ENCODE measurements around the gene GIMAP5.
A peak's percentile ranks its signal among the peaks of the same experiment; 100 is the strongest.
"Not testable (repeated sequence)": the region's sequence is repeated elsewhere in the genome, so short reads cannot be mapped to it uniquely, and the experiment has no call there.

GIMAP5 gene

DNA sequence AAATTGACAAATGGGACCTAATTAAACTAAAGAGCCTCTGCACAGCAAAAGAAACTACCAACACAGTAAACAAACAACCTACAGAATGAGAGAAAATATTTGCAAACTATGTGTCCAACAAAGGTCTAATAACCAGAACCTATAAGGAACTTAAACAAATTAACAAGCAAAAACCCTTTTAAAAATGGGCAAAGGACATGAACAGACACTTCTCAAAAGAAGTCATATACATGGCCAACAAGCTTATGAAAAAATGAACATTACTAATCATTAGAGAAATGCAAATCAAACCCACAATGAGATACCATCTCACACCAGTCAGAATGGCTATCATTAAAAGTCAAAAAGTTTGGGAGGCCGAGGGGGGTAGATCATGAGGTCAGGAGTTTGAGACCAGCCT, 36.9 kb downstream of the GIMAP5 start:
- DNase-seq (ENCODE audit: low read depth in 2 of 2), result not testable (repeated sequence)

DNA sequence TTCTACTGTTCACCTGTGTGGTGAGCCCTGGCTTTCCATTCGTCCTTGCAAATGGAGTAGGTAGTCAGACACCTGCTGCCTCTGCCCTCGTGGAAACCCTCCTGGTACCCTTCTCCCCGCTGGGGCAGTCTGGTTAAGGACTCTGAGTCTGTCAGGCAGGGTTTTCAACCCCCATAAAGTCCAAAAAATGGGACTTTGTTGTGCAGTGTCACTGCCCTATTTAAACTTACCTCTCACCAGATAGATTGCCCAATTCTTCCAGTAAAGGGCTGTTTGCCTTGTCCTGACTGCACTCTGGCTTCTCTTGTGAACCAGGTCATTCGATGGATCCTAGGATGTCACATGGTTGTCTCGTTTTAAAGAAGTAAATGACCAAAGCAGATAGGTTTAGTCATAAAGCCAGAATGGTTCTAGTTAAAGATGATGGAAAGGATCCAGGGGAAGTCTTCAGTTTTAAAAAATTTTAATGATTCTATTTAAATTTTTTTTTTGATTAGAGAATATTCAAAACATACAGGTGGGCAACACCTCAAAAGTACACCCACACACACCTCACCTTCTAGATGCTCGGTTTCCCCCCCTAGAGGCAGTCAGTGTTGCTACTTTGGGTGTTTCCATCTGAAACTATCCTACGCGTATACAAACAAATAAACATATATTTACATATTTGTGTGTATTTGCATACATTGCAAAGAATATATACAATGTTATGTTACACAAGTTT, 41.0 kb downstream of the GIMAP5 start:
- DNase-seq (ENCODE audit: low read depth in 2 of 2), result no peak

DNA sequence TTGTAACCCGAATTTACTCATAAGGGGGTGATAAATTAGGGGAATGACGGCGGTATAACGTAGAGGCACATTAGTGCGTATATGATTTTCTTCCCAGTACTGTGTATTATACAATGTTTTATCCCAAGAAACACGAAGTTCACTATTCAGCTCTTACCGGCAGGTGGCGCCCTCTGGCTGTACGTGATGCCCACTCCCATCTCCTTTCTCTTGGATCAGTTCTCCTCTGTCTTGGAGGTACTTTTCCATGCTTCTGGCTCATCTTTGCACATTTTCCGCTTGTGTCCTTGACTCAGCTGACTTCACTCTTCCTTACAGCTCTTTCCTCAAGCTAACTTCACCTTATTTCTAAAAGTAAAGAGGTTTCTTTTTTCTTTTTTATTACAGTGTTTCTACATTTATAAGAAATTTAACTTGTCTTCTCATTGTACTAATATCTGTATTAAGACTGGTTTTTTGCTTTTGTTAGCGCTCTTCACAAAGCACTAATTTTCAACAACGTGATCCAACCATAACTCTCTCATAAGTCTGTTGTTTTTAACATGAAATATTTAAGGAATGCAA, 41.6 kb downstream of the GIMAP5 start:
- DNase-seq (ENCODE audit: low read depth in 2 of 2), result peak; percentile 65 to 70

DNA sequence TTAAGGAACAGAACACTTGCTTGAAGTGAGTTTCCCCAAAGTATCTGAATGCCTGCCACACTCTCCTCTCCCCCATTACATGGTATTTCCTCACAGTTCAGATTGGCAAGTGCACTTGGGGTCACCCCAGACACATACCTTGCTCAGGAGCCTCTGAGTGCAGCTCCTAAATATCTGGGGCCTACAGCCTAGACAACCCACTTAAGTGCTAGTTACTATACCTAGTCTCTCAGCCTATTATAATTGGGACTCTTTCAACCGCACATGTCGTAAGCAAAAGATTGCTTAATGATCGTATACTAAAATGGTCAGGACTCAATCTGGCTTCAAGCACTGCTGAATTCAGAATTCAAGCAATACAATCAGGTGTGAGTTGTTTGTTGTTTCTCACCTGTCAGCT, 43.1 kb downstream of the GIMAP5 start:
- DNase-seq (ENCODE audit: low read depth in 2 of 2), result no peak

DNA sequence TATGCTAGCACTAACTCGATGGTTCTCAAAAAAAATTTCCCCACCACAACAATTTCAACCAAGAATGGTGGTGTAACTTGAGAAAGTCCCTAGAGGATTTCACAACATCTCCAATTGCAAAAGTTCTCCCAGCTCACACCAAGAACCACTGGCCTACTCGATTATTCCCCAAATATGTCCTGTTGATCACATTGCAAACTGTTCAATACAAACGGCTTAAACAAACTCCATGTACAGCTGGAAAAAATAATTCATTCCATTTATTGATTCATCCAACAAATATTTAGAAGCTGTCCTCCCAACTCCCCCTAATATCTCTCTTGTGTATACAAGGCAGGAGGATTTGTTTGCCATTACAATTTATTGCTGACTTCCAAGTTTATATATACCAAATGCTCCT, 43.9 kb downstream of the GIMAP5 start:
- DNase-seq (ENCODE audit: low read depth in 2 of 2), result no peak

DNA sequence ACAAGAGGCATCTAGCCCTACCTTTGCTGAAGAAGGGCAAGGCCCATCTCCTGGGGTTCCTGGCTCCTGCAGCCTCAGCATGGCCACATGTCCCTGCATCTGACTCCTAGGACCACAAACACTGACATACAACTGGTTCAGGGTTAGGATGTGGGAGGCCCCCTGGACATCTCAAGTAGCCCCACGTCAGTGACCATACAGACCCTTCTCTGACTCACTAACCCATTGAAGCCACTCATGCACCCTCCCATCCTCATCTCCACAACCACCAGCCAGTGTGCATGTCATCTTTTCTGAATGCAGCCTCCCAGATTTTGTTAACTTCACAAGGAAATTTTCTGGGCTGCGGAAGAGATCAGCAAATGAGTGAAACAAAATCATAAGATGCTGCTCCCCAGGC, 44.7 kb downstream of the GIMAP5 start:
- DNase-seq (ENCODE audit: low read depth in 2 of 2), result no peak

DNA sequence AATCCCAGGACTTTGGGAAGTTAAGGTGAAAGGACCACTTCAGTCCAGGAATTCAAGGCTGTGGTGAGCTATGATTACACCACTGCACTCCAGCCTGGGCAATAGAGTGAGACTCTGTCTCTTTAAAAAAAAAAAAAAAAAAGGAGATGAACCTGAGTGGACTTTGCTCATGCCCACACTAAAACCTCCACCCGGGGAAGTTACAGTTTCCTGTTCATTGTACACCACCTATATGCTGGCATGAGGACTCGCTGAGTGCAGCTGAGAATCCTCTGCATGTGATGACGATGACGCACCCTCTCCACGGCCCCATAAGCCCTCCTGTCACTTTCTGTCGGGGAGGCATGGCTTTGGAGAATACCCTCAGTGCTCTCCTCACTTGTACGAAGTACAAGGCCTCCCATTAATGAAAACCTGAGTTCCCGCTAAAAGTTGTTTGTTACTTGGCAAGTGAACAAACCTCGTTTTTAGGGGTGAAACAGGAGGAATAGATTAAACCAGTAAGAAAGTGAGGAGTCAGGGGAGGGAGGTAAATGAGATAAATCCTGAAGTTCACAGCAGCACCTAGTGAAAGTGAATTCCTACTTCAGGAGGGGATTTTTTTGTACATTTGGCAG, 47.0 kb downstream of the GIMAP5 start:
- no peak for DNase-seq (ENCODE audit: low read depth in 2 of 2)

DNA sequence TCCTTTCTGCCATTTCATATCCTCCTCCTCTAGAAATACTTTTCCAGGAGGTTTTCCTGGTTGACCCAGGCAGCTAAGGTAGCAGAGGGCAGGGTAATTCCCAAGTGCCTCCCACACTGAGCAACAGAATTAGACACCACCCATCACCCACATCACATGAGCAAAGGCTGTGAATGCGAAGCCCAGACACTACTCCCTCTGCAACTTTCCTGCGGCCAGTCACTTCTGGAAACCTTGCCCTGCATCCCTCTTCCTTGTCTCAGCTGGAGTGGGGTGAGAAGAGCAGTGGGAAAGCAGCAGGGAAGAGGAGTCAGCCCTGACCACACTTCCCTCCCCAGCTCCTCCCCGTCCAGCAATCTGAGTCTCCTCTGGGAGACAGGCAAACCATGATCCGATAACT, 47.7 kb downstream of the GIMAP5 start:
- no peak for DNase-seq (ENCODE audit: low read depth in 2 of 2)

DNA sequence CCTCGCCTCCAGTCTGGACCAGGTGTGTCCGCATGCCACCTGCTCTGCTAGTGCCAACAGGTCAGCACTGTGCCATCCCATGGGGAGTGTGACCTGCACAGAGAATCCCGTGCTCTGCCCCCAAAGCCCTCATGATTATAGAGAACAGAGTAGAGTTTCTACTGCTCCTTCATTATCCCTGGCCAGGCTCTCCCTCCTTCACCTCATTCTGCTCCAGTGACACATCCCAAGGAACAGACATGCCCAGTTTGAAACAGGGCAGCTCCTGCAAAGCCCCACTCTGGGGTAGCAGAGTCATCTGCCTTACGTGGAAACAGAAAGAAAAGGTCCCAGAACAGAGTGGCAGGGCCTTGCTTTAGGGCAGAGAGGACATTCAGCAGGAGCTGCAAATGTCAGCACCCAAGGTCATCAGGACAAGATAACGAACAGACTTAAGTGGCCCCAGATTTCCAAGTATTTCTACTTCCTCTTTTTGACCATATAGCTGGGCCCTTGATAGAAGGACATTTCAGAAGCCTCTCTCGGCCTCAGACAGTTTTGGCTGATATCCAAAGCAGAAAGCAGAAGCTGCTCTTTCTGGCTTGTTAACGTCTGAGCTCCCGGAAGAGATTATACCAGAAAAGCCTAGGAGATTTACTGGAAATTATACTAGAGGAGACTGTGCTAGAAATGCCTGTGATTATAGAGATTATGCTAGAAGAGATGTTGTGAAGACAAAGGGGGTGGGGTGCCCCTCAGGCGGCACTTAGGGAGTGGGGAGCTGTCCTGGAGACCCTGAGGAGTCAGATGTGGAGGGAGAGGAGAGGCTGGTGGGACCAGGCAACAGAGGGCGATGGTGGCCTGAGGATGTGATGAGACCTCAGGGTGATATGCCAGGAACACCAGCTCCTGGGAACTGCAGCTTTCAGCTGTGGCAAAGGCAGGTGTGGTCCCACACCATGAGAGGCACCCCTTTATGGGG, 50.4 kb downstream of the GIMAP5 start:
- DNase-seq (ENCODE audit: low read depth in 2 of 2), result no peak

DNA sequence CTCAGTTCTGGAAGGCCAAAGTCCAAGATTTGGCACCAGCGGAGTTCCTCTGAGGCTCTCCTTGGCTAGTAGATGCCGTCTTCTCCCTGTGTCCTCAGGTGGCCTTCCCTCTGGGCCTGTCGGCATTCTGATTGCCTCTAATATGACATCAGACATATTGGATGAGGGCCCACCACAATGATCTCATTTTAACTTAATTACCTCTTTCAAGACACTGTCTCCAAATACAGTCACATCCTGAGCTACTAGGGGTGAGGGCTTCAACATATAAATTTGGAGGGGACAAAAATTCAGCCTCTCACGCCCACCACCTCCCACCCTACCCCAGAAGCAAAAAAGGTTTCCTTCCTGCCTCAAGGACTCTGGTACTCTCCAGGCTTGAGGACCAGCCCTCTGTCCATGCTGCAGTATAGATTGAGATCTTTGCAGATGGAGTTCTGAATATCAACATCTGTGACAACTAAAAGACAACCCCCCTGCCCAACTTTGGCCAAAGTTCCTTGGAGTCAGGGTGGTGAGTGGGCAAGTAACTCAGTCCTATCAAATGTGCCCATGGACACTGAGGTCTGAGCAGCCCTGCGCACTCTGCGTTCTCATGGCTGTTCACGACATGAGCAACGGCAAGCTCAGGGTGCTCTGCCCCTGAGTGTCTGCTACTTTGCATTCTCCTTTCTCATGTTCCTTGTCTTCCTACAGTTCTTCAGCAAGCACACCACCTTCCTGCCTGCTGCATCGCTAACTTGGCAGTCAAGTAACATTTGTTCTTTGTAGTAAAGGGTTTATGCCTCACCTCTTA, 51.5 kb downstream of the GIMAP5 start:
- DNase-seq (ENCODE audit: low read depth in 2 of 2), result no peak

DNA sequence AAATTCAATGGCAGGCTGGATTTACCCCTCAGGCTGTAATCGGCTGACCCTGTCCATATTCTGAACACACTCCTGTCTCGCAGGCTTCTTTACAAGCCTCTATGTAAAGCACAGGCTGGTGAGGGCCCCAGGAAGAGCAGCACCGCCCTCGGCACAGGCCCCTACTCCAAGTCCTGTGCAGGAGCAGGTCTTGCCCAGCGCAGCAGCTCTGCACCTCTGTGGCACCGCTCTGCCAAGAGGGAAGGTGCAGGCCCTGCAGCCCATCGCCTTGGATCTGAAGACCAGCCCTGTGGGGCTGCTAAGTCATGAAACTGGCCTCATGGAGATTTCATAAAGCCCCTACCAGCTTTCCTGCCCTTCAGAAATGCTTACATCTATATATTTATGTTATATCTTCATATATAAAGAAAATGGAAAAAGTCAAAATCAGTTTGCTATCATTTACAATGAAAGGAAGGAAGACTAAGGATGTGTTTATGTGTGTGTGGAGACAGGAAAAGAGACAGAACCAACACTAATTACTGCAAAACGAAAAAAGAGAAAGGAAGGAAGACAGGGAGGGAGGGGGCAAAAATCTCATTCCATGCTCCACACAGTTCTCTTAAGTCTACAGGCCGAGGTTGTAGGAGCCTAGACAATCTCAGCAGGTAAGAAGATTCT, 53.3 kb downstream of the GIMAP5 start:
- DNase-seq (ENCODE audit: low read depth in 2 of 2), result no peak

DNA sequence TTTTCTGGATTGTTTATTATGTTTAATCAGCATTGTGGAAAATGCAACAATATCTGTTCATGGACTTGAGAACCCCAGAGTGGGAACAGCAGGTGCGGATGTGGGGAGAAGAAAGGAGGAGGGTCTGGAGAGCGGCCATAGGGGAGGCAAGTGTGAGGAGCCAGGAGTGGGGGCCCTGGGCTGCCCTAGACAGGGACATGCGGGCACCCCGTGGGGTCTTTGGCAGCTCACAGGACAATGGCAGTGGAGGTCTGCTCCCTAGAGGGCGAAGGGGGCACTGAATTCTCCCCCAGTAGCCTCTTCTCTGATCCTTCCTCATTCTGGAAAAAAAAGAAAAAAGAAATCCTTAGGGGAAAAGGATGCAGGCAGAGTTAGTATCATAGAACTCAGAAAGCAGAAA, 54.1 kb downstream of the GIMAP5 start:
- DNase-seq (ENCODE audit: low read depth in 2 of 2), result no peak

DNA sequence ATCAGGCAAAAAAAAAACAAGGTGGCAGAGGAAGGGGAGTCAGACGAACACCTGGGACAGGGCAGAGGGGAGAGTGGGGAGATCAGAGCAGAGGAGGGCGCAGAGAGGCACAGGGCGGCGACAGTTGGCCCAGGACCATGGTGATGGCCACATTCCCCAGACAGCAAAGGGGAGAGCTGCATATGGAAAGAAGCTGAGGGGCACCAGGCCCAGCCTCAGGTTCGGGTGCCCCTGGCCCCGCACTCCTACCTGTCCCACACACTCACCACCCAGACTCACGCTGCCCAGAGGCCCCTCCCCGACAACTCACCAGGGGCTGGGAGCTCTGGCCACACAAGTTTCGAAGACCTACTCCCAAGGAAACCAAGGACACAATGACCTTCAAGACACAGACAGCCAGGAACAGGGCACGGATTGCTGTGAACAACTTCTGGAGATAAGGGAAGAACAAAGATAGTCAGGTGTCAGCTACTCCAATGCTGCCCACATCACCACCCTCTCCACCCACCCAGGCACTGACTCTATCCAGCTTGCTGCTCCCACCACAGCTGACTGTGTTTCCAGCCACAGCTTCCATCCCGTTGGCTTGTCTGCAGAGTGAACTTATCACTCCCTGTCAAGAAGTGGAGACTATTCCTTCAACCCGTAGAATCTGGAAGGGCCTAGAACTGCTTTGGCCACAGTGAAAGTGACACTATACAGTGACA, 54.7 kb downstream of the GIMAP5 start:
- no peak for DNase-seq (ENCODE audit: low read depth in 2 of 2)

Measured in stimulated activated CD4-positive, alpha-beta T cell treated with anti-CD3 and anti-CD28 coated beads, Interleukin-1b, Interleukin-23, amount 100 ng/mL, for 4 hours (primary cell).